Central memory CD8-positive, alpha-beta T cell (primary cell): ENCODE data around the gene SPN.
"Not testable (repeated sequence)": the region's sequence is repeated elsewhere in the genome, so short reads cannot be mapped to it uniquely, and the experiment has no call there.

ENCODE experiments used
- ATAC-seq: fragments of 150-1000 bp; cut with Tn5 transposase; replicated peaks from 2 replicates; pipeline ENCODE4 v1.10.0; 2022; ENCODE audit warnings: mild to moderate bottlenecking, moderate FRiP score, moderate number of reproducible peaks; ENCODE audit not compliant: poor library complexity, severe bottlenecking; ENCODE audit errors: extremely low read depth
- DNase-seq, 2 donors: peaks; one replicate each; pipeline ENCODE4 v3.0.0; 2021; ENCODE audit warnings: low spot score in 2 of 2
- H3K27ac Mint-ChIP-seq: one replicate; pipeline ENCODE4 v1.8.0; 2022; ENCODE audit warnings: low read depth, mild to moderate bottlenecking, moderate library complexity, mixed read lengths
- H3K27me3 Mint-ChIP-seq: one replicate; pipeline ENCODE4 v1.8.0; 2022; ENCODE audit warnings: mixed read lengths
- H3K36me3 Mint-ChIP-seq: one replicate; pipeline ENCODE4 v1.8.0; 2022; ENCODE audit warnings: mild to moderate bottlenecking, moderate library complexity, mixed read lengths; ENCODE audit not compliant: insufficient read depth
- H3K4me1 Mint-ChIP-seq: one replicate; pipeline ENCODE4 v1.8.0; 2022; ENCODE audit warnings: mixed read lengths
- H3K4me3 Mint-ChIP-seq: one replicate; pipeline ENCODE4 v1.8.0; 2022; ENCODE audit warnings: mild to moderate bottlenecking, moderate library complexity, mixed read lengths
- H3K9me3 Mint-ChIP-seq: one replicate; pipeline ENCODE4 v1.8.0; 2022; ENCODE audit warnings: mixed read lengths

Gene SPN

GRCh38 chr16:29702269-29702668 lies 39.2 kb downstream of the SPN start:
- Mint-ChIP-seq H3K9me3 (no peaks in the 10 kb centered on the region), H3K36me3 (peaks cover 17% of the 10 kb centered on the region), H3K27me3 (no peaks in the 10 kb centered on the region), H3K4me3 (peak overlapping the region; percentile 75), H3K27ac (peak overlapping the region; percentile 98), H3K4me1 (peaks cover 32% of the 10 kb centered on the region)
- peak in 1 of 2 donors; percentile 60 for DNase-seq
- ATAC-seq = peak; percentile 82

- Mint-ChIP-seq H3K9me3 (no peaks in the 10 kb centered on the region), H3K4me1 (peaks cover 36% of the 10 kb centered on the region), H3K36me3 (peaks cover 17% of the 10 kb centered on the region), H3K27me3 (no peaks in the 10 kb centered on the region), H3K4me3 (no peak overlapping the region), H3K27ac (peak overlapping the region; percentile 67)
- ATAC-seq (no peak), DNase-seq (no peak)
Measured at GRCh38 chr16:29705030-29705429, 42.0 kb downstream of the SPN start.

GRCh38 chr16:29707160-29707559 lies 44.1 kb downstream of the SPN start:
- not testable (repeated sequence) for H3K4me3 Mint-ChIP-seq, H3K9me3 Mint-ChIP-seq, H3K36me3 Mint-ChIP-seq, H3K27ac Mint-ChIP-seq, DNase-seq, H3K27me3 Mint-ChIP-seq, ATAC-seq
- peaks cover 27% of the 10 kb centered on the region for H3K4me1 Mint-ChIP-seq

- no peaks in the 10 kb centered on the region for H3K9me3 Mint-ChIP-seq
- peaks cover 14% of the 10 kb centered on the region for H3K4me1 Mint-ChIP-seq
- ATAC-seq = no peak
- peak overlapping the region; percentile 60 for H3K27ac Mint-ChIP-seq
- no peak for DNase-seq
- peaks cover 2% of the 10 kb centered on the region for H3K36me3 Mint-ChIP-seq
- no peaks in the 10 kb centered on the region for H3K27me3 Mint-ChIP-seq
- no peak overlapping the region for H3K4me3 Mint-ChIP-seq
Measured at GRCh38 chr16:29708917-29709600, 46.0 kb downstream of the SPN start.

- H3K4me1 Mint-ChIP-seq = peaks cover 14% of the 10 kb centered on the region
- H3K27ac Mint-ChIP-seq, H3K4me3 Mint-ChIP-seq, H3K9me3 Mint-ChIP-seq, H3K27me3 Mint-ChIP-seq, H3K36me3 Mint-ChIP-seq, ATAC-seq, DNase-seq: not testable (repeated sequence)
Measured at GRCh38 chr16:29709657-29710056, 46.6 kb downstream of the SPN start.

- no peak overlapping the region for H3K4me3 Mint-ChIP-seq
- H3K27me3 Mint-ChIP-seq = no peaks in the 10 kb centered on the region
- ATAC-seq = peak; percentile 93
- peak in 1 of 2 donors; percentile 43 for DNase-seq
- no peaks in the 10 kb centered on the region for H3K9me3 Mint-ChIP-seq
- H3K4me1 Mint-ChIP-seq = peaks cover 14% of the 10 kb centered on the region
- peak overlapping the region; percentile 13 for H3K27ac Mint-ChIP-seq
- H3K36me3 Mint-ChIP-seq = peaks cover 2% of the 10 kb centered on the region
Measured at GRCh38 chr16:29710227-29711219, 47.5 kb downstream of the SPN start.

GRCh38 chr16:29712809-29713208 lies 49.8 kb downstream of the SPN start:
- H3K4me3 Mint-ChIP-seq = no peak overlapping the region
- H3K27ac Mint-ChIP-seq = no peak overlapping the region
- H3K9me3 Mint-ChIP-seq = no peaks in the 10 kb centered on the region
- peaks cover 14% of the 10 kb centered on the region for H3K4me1 Mint-ChIP-seq
- no peak for DNase-seq
- no peak for ATAC-seq
- H3K36me3 Mint-ChIP-seq = peaks cover 2% of the 10 kb centered on the region
- no peaks in the 10 kb centered on the region for H3K27me3 Mint-ChIP-seq

- no peak for ATAC-seq
Measured at GRCh38 chr16:29714396-29714795, 51.3 kb downstream of the SPN start.

GRCh38 chr16:29714972-29715371 lies 51.9 kb downstream of the SPN start:
- Mint-ChIP-seq H3K4me1 (peaks cover 14% of the 10 kb centered on the region), H3K9me3 (no peaks in the 10 kb centered on the region), H3K27me3 (no peaks in the 10 kb centered on the region), H3K27ac (no peak overlapping the region), H3K4me3 (no peak overlapping the region), H3K36me3 (peaks cover 2% of the 10 kb centered on the region)
- DNase-seq (no peak), ATAC-seq (no peak)

More at GRCh38 chr16:29714396-29714795, 51.3 kb downstream of the SPN start:
- DNase-seq = no peak
- Mint-ChIP-seq H3K27ac (no peak overlapping the region), H3K4me3 (no peak overlapping the region), H3K9me3 (no peaks in the 10 kb centered on the region), H3K36me3 (peaks cover 2% of the 10 kb centered on the region), H3K27me3 (no peaks in the 10 kb centered on the region), H3K4me1 (peaks cover 18% of the 10 kb centered on the region)

GRCh38 chr16:29717113-29717512 lies 54.1 kb downstream of the SPN start:
- H3K4me1 Mint-ChIP-seq = peaks cover 11% of the 10 kb centered on the region
- ATAC-seq = no peak
- no peak overlapping the region for H3K4me3 Mint-ChIP-seq
- no peaks in the 10 kb centered on the region for H3K36me3 Mint-ChIP-seq
- H3K27me3 Mint-ChIP-seq = no peaks in the 10 kb centered on the region
- DNase-seq = no peak
- H3K27ac Mint-ChIP-seq = peak overlapping the region; percentile 46
- H3K9me3 Mint-ChIP-seq = no peaks in the 10 kb centered on the region

- Mint-ChIP-seq H3K4me1 (peaks cover 11% of the 10 kb centered on the region), H3K27me3 (no peaks in the 10 kb centered on the region), H3K9me3 (no peaks in the 10 kb centered on the region), H3K27ac (no peak overlapping the region), H3K36me3 (peaks cover 2% of the 10 kb centered on the region), H3K4me3 (no peak overlapping the region)
- ATAC-seq (no peak), DNase-seq (no peak)
Measured at GRCh38 chr16:29719063-29719462, 56.0 kb downstream of the SPN start.
